ENCODE results near the gene GNG11.

Gene GNG11

GRCh38 chr7:93933156-93933555, 11.6 kb downstream of the GNG11 start:
- no peak for TF ChIP-seq CTCF (conservative IDR thresholded peaks at IDR 0.05)
- H3K27ac ChIP-seq = no peak overlapping the region

GRCh38 chr7:93935102-93935501, 13.6 kb downstream of the GNG11 start:
- no peak overlapping the region for H3K27ac ChIP-seq
- no peak for TF ChIP-seq CTCF (conservative IDR thresholded peaks at IDR 0.05)

DNA sequence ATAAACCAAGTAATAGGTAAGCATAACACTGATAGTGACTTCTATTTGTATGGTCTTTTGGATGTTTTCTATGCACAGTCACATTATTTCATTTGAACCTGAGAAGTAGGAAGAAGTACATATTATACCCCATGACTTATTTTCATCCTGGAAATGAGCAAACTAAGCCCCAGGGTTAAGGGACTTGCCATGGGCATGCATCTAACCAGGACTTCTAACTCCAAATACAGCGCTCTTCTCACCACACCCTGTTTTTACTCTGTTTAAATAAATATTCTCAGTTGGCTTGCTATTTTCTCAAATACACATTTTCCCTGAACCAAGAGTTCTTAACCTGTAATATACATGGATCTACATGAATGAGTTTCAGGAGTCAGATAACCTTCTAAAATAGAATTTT, 16.3 kb downstream of the GNG11 start:
- no peak overlapping the region for H3K27ac ChIP-seq

GRCh38 chr7:93938293-93938692, 16.8 kb downstream of the GNG11 start:
- H3K27ac ChIP-seq = no peak overlapping the region
- no peak for TF ChIP-seq CTCF (conservative IDR thresholded peaks at IDR 0.05)

More for the DNA sequence above, 16.3 kb downstream of the GNG11 start:
- no peak for TF ChIP-seq CTCF (conservative IDR thresholded peaks at IDR 0.05)

DNA sequence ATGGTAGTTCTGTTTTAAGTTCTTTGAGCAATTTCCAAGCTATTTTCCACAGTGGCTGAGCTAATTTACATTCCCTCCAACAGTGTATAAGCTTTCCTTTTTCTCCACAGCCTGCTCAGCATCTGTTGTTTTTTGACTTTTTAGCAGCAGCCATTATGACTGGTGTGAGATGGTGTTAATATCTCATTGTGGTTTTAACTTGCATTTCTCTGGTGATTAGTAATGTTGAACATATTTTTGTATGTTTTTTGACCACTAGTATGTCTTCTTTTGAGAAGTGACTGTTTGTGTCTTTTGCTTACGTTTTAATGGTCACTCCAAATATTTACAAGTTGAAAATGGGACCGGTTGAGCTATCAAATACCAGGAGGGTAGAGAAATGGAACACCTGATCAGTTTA, 20.4 kb downstream of the GNG11 start:
- TF ChIP-seq CTCF (conservative IDR thresholded peaks at IDR 0.05) = no peak
- no peak overlapping the region for H3K27ac ChIP-seq

DNA sequence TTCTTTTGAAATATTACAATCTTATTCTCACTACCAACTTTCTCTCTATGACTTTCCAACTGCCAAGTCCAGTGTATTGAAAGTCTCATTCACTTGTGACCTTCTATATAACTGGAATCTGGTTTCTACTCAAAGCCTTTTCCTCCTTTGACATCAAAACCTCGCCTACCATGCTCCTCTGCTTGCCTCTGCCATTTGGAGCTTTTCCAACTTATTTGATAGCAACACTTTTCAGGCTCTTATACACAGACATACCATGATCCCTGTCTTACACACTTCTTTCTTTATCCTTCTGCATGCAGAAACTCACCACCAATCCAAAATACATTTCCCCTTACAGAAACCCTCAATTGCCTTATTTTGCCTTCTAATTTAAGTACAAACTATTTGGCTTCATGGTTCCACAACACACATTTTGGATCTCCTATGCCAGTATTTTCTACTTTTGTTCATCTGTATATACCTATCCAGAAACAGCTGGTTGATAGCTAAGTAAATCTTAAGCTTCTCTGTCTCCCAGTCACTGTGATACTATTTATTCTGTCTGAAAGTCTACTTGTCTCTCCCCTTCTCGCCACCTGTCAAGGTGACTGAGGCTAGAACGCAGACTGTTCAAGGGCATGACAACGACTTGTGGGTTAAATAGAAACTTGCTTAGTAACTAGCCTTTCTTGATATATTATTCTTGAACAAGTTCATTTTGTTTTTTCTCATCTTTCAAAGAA, 22.4 kb downstream of the GNG11 start:
- H3K27ac ChIP-seq = no peak overlapping the region
- no peak for TF ChIP-seq CTCF (conservative IDR thresholded peaks at IDR 0.05)

GRCh38 chr7:93944673-93945072, 23.1 kb downstream of the GNG11 start:
- no peak for TF ChIP-seq CTCF (conservative IDR thresholded peaks at IDR 0.05)
- H3K27ac ChIP-seq = no peak overlapping the region

Data from VCaP (cell line).